Suprapubic skin (tissue), 4 donors: ENCODE results near the gene ARMC2. TPM values are rescaled to one million over a fixed set of nuclear protein-coding genes. Genes with fewer than 3 reads are reported as not detected.

Experiments used
- DNase-seq, 2 donors: peaks; one replicate each; pipeline ENCODE4 v3.0.0-alpha.2; 2019; ENCODE audit warnings: low spot score in 2 of 2
- H3K27ac ChIP-seq: fragments of 200-600 bp; sonication (generic); one replicate; pipeline ENCODE4 v1.5.1; 2019
- H3K27me3 ChIP-seq: fragments of 200-600 bp; sonication (generic); one replicate; pipeline ENCODE4 v1.5.1; 2019
- H3K36me3 ChIP-seq: fragments of 200-600 bp; sonication (generic); one replicate; pipeline ENCODE4 v1.5.1; 2019
- H3K4me1 ChIP-seq: fragments of 200-600 bp; sonication (generic); one replicate; pipeline ENCODE4 v1.5.1; 2019
- H3K4me3 ChIP-seq: fragments of 200-600 bp; sonication (generic); one replicate; pipeline ENCODE4 v1.5.1; 2019; ENCODE audit warnings: mild to moderate bottlenecking
- H3K9me3 ChIP-seq: fragments of 200-600 bp; sonication (generic); one replicate; pipeline ENCODE4 v1.5.1; 2019
- CTCF ChIP-seq, 2 donors: fragments of 200-600 bp in 1 of 2; fragments of 450-650 bp in 1 of 2; sonication (generic) in 1 of 2; IDR thresholded peaks; one replicate each; pipeline ENCODE4 v1.5.1; 2016 to 2019; ENCODE audit warnings: antibody characterized with exemption in 2 of 2, mild to moderate bottlenecking in 1 of 2, moderate library complexity in 1 of 2
- EP300 ChIP-seq: sonication (generic); formaldehyde crosslinking; IDR thresholded peaks from one replicate; pipeline ENCODE4 v1.6.1; 2017; ENCODE audit warnings: antibody characterized with exemption
- POLR2A ChIP-seq, 2 donors: fragments of 450-650 bp; IDR thresholded peaks; one replicate each; pipeline ENCODE4 v1.6.1; 2017; ENCODE audit warnings: antibody characterized with exemption in 2 of 2, mild to moderate bottlenecking in 2 of 2, moderate library complexity in 2 of 2
- POLR2AphosphoS5 ChIP-seq, 3 donors: sonication (generic); formaldehyde crosslinking; IDR thresholded peaks; one replicate each; pipeline ENCODE4 v1.6.1; 2017; ENCODE audit warnings: antibody characterized with exemption in 3 of 3
- WGBS: methylation state at CpG from one replicate; pipeline ENCODE4 v1.1.5; 2018; 5-methylcytosine and 5-hydroxymethylcytosine counted together
- total RNA-seq, 4 donors: library from RNA; depleted of rRNA; stranded (reverse); fragments of >200 nt; gene quantifications; one replicate each; pipeline ENCODE4 v1.1.0, GENCODE V29; 2016

Gene ARMC2
- total RNA-seq, 4 donors from 2014 or later: 1.9 to 9.5 (median 3.6) TPM

- H3K36me3 ChIP-seq: peaks cover 52% of the 10 kb centered on the region
- no peaks in the 10 kb centered on the region for H3K9me3 ChIP-seq
- H3K27me3 ChIP-seq: no peaks in the 10 kb centered on the region
- H3K4me3 ChIP-seq: no peak overlapping the region
- TF ChIP-seq EP300 (no peak), POLR2AphosphoS5 (IDR thresholded peaks at IDR 0.05) (no peak), POLR2A (IDR thresholded peaks at IDR 0.05) (no peak), CTCF (IDR thresholded peaks at IDR 0.05) (no peak)
- H3K27ac ChIP-seq: no peak overlapping the region
- H3K4me1 ChIP-seq: peaks cover 40% of the 10 kb centered on the region
- WGBS: 77% methylated on average over 3 of the region's 3 CpGs
- DNase-seq: no peak
Measured at GRCh38 chr6:108998485-108998884, 150.3 kb downstream of the ARMC2 start.

GRCh38 chr6:108999428-108999827 is 151.2 kb downstream of the ARMC2 start:
- TF ChIP-seq POLR2A (IDR thresholded peaks at IDR 0.05) (no peak), POLR2AphosphoS5 (IDR thresholded peaks at IDR 0.05) (no peak), CTCF (IDR thresholded peaks at IDR 0.05) (no peak), EP300 (no peak)
- H3K4me1 ChIP-seq: peaks cover 50% of the 10 kb centered on the region
- no peak for DNase-seq
- no peak overlapping the region for H3K4me3 ChIP-seq
- H3K9me3 ChIP-seq: no peaks in the 10 kb centered on the region
- no peaks in the 10 kb centered on the region for H3K27me3 ChIP-seq
- no peak overlapping the region for H3K27ac ChIP-seq
- WGBS: 93% methylated on average over 5 of the region's 5 CpGs
- peaks cover 44% of the 10 kb centered on the region for H3K36me3 ChIP-seq

- 91% methylated on average over 2 of the region's 2 CpGs for WGBS
- no peak overlapping the region for H3K27ac ChIP-seq
- DNase-seq: no peak
- H3K9me3 ChIP-seq: no peaks in the 10 kb centered on the region
- peaks cover 39% of the 10 kb centered on the region for H3K36me3 ChIP-seq
- TF ChIP-seq EP300: no peak
- TF ChIP-seq POLR2A (IDR thresholded peaks at IDR 0.05): no peak
- TF ChIP-seq POLR2AphosphoS5 (IDR thresholded peaks at IDR 0.05): no peak
- no peak for TF ChIP-seq CTCF (IDR thresholded peaks at IDR 0.05)
- no peak overlapping the region for H3K4me3 ChIP-seq
- H3K4me1 ChIP-seq: peaks cover 53% of the 10 kb centered on the region
- no peaks in the 10 kb centered on the region for H3K27me3 ChIP-seq
Measured at GRCh38 chr6:109000289-109000688, 152.1 kb downstream of the ARMC2 start.

GRCh38 chr6:109001291-109001894 is 153.2 kb downstream of the ARMC2 start:
- DNase-seq: no peak
- H3K4me3 ChIP-seq: no peak overlapping the region
- peaks cover 55% of the 10 kb centered on the region for H3K4me1 ChIP-seq

More at GRCh38 chr6:109001291-109001894, 153.2 kb downstream of the ARMC2 start:
- WGBS: 79% methylated on average over 7 of the region's 7 CpGs
- peak overlapping the region; percentile 81 for H3K27ac ChIP-seq
- TF ChIP-seq POLR2AphosphoS5 (IDR thresholded peaks at IDR 0.05) (no peak), CTCF (IDR thresholded peaks at IDR 0.05) (no peak), EP300 (no peak), POLR2A (IDR thresholded peaks at IDR 0.05) (no peak)
- H3K9me3 ChIP-seq: no peaks in the 10 kb centered on the region
- H3K27me3 ChIP-seq: no peaks in the 10 kb centered on the region
- H3K36me3 ChIP-seq: peaks cover 35% of the 10 kb centered on the region
